Measurements from ENCODE around the gene UPF3B.
"Not testable (repeated sequence)": the region's sequence is repeated elsewhere in the genome, so short reads cannot be mapped to it uniquely, and the experiment has no call there.

Gene UPF3B, protein sequence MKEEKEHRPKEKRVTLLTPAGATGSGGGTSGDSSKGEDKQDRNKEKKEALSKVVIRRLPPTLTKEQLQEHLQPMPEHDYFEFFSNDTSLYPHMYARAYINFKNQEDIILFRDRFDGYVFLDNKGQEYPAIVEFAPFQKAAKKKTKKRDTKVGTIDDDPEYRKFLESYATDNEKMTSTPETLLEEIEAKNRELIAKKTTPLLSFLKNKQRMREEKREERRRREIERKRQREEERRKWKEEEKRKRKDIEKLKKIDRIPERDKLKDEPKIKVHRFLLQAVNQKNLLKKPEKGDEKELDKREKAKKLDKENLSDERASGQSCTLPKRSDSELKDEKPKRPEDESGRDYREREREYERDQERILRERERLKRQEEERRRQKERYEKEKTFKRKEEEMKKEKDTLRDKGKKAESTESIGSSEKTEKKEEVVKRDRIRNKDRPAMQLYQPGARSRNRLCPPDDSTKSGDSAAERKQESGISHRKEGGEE

DNA sequence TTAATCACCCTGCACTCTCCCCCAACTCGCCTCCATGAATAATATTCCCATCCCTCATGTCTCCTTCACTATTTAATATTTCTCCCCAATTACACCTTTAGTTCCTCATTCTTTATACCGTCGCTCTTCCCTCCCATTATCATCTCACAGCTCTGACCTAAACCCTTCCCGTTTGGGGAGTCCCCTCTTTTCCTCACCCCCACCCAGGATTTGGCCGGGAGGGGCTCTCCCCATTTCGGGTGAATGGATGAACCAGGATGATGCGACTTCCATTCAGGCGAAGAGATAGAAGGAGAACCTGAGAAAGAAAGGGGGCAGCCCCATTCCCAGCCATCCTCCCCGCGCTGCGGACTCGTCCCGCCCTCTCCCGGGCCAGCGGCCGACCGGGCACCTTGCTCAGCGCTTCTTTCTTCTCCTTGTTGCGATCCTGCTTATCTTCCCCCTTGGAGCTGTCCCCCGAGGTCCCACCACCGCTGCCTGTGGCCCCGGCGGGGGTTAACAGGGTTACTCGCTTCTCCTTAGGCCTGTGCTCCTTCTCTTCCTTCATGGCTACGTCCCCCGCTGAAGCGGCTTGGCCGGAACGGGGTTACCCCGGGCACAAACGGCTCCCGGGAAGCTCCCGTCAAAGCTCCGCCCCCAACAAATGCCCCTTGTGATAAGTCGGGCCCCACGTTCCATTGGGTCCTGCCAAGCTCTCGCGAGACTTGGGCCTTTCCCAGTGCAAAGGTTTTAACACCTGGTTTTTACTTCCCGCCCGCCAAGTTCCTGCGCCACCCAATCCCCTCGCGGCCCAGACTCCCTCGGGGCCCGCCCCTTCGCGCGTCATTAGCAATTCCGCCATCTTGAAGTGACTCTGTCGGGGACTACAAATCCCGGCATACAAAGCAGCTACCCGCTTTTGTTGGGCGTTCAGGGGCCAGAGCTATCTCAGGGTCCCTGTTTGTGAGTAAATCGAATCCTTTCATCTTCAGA lies at the start of gene UPF3B:
Gene UPF3B, minus strand, starts transcription at position 582 of the 972 bp plus-strand sequence. Its CDS starts 35 bp downstream, at position 547.
- DNase-seq = peak; percentile 97

DNA sequence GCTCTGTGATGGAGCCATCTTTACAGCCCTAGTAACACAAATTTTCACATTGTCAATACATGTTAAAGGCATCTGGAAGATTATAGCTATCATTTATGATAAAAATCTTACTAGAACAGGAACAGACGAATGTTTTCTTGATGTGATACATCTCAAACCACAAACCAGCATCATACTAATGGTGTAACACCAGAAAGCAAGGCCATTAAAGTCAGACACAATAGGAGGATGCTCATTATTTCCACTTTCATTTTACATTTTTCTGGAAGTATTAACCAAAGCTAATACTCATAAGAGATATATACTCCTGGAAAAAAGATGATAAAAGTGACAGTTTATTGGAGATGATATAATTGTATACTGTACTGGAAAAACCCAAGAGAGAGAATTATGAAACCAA lies 48.2 kb upstream of the UPF3B start:
- no peak for DNase-seq

DNA sequence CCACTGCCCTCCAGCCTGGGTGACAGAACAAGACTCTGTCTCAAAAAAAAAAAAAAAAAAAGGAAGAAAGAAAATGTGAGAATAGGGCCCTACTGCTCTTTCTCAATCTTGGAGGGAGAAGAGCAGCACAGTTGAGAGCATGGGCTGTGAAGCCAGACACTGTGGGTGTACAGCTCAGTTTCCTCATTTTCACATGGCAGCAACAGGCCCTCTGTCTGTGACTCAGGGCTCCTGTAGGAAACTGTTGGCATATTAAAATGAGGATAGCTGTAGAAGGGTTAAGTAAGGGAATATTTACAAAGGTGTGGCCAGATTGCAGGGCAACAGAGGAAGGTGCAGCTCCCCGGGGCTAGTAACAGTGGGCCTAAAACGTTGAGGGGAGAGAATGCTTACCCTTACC lies 46.4 kb upstream of the UPF3B start:
- DNase-seq = no peak

DNA sequence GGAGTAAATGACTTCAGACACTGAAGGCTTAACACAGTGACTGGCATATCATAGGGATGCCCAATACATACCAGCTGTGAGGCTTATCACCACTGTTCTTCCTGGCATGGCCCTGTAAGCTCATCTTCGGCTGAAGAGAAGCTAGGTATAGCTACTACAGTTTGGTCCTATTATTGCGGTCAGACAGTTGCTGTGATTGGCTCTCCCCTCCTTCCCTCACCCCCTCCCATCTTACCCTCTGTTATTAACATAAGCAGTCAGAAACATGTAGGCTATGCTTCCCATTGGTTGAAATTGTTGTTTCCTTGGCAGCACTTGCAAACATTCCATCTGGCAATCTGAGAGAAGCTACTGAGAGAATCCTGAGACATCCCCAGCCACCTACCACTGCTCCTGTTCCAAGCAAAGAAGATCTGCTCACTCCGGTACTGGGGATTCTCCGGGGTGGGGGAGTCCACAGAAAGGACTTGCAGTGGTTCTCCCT lies 43.1 kb upstream of the UPF3B start, which contains the start of gene AKAP14:
Gene AKAP14, plus strand, starts transcription at position 51 of the 484 bp plus-strand sequence. CDS start 7,331 bp downstream, outside the sequence.
- DNase-seq = no peak

DNA sequence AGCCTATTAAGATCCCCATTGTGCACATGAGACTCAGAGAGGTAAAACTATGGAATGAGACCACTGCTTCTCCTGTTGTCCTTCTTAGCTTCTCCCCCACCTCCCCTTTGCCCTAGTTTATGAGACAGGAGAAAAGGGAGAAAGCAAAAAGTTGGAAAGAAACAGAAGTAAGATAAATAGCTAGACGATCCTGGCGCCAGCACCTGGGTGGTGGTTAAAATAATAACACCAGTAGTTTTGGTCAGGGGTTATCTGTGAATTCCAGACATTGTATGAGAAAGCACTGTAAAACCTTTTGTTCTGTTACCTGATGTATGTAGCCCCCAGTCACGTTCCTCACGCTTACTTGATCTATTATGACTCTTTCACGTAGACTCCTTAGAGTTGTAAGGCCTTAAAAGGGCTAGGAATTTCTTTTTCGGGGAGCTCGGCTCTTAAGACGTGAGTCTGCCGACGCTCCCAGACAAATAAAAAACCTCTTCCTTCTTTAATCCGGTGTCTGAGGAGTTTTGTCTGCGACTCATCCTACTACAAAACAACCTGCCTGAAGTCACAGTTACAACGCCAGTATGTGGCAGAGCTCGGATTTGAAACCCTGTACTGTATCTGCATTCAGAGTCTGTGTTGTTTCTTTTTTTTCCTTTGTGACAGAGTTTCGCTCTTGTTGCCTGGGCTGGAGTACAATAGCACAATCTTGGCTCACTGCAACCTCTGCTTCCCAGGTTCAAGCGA lies 39.4 kb upstream of the UPF3B start:
- DNase-seq = not testable (repeated sequence)

DNA sequence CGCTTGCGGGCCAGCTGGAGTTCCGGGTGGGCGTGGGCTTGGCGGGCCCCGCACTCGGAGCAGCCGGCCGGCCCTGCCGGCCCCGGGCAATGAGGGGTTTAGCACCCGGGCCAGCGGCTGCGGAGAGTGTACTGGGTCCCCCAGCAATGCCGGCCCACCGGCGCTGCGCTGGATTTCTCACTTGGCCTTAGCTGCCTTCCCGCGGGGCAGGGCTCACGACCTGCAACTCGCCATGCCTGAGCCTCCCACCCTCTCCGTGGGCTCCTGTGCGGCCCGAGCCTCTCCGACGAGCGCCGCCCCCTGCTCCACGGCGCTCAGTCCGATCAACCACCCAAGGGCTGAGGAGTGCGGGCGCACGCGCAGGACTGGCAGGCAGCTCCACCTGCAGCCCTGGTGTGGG lies 37.9 kb upstream of the UPF3B start:
- DNase-seq = not testable (repeated sequence)

DNA sequence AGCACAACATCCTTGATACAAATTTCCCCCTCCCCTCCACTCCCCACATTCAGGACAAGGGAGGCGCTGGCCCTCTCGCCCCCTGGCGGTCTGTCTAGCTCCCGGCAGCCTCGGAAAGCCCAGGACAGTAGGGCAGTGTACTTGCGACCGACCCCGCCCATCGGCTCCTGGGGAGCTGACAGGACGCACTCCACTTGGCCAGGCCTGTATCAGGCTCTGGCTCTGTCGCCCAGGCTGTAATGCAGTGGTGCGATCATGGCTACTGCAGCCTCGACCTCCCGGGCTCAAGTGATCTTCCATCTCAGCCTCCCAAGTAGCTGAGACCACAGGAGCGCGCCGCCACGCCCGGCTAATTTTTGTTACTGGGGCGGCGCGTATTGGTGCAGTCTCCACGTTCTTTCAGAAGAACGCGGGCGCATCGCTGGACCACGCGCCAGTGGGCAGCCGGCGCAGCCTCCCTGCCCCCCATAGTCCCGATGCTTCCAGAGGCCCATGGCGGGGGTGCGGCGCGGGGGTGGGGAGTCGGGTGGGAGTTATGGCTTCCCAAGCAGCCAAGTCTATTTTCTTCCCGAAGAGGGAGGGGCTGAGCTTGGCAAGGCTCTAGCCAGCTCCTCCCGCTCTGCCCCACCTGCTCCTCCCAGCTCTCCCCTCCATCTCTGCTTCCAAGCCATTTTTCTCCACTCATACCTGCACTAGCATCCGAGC lies 35.1 kb upstream of the UPF3B start:
- DNase-seq = peak; percentile 69

DNA sequence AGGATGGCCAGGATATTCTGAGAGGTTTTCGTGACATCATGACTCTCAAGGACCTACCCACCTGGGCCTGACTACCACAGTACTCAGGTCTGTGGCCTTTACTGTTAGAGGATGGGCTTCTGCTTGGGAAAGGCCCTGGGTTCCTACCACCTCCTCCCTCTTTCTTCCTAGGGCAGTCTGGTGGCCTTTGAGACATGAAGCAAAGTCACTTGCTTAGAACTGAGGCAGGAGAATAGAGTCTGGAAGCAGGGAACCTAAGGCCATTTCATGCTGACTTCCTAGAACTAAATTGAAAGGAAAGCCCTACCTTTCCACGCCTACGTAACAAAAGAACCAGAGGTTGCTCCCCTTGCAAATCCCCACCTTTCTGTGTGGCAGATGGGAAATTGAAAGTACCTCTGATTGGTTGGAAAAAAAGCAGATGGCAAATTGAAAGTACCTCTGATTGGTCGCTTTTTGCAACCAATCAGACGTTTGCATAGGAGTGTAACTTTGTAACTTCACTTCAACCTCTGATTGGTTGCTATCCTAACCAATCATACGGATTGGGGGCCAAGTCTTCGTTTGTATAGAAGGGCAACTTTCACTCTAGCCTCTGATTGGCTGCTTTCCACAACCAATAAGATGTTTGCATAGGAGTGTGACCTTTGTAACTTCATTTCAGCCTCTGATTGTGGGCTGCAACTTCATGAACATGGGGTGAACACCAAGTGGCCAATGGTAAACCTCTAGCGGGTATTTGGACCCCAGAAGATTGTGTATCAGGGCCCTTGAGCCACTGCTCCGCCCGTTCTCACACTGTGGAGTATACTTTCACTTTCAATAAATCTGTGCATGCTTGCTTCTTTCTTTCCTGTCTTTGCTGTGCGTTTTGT lies 33.0 kb upstream of the UPF3B start:
- peak; percentile 51 for DNase-seq

DNA sequence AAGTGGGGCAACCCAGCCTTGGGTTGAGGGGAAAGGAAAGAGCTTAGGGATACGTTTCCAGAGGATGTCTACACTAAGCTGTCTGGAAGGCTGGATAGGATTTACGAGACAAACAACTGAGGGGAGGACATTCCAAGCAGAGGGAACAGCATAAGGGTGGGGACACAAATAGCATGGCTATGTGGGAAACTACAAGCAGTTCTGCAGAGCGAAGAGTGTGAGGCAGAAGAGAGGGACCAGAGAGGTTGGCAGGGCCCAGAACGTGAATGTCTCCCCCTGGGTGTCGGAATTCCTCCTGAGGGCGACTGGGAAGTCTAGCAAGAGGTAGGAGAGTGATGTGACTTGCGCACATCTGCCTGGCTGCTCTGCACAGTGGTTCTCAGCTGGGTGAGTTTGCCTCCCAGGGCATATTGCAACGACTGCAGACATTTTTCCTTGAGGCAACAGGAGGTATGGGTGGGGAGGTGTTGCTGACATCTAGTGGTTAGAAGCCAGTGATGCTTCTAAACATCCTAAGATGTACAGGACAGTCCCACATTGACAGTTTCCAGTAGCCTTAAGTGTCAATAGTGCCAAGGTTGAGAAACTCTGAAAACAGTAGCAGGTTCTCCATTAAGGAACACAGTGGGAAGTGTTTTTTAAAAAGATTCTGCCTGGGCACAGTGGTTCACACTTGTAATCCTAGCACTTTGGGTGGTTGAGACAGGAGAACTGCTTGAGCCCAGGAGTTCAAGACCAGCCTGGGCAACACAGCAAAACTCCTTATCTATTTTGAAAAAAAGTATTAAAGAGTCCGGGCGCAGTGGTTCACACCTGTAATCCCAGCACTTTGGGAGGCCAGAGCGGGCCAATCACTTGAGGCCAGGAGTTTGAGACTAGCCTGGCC lies 28.0 kb upstream of the UPF3B start:
- DNase-seq = peak; percentile 60

DNA sequence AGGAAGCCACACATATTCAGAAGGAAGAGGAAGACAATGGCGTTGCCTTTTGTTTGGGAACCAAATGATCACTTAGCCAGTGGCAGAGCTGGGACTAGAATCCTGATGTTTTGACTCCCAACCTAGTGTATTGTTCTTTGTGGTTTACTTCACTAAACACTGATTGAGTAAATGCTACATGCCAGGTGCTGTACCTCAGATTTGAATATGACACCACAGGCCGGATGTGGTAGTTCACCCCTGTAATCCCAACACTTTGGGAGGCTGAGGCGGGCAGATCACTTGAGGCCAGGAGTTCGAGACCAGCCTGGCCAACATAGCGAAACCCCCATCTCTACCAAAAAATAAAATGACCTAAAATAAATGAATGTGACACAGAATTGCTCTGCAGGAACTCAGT lies 27.3 kb upstream of the UPF3B start:
- DNase-seq = peak; percentile 16

DNA sequence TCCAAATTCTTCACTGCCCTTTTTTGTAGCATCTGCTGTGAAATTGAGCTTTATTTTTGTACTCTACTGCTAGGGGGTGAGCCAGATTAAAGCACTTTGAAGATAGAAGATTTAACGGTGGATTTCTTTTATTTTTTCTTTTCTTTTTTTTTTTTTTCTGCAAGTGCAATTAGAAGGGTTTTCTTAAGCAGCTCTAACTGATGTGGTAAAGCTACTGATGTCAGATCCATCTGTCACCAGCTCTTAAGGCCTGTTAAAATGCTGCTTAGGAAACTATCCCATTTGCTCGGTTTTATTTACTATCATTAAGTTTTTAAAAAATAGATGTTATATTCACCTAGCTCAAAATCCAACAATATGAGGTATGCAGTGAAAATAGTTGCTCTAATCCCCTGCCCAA lies 26.0 kb upstream of the UPF3B start:
- no peak for DNase-seq

DNA sequence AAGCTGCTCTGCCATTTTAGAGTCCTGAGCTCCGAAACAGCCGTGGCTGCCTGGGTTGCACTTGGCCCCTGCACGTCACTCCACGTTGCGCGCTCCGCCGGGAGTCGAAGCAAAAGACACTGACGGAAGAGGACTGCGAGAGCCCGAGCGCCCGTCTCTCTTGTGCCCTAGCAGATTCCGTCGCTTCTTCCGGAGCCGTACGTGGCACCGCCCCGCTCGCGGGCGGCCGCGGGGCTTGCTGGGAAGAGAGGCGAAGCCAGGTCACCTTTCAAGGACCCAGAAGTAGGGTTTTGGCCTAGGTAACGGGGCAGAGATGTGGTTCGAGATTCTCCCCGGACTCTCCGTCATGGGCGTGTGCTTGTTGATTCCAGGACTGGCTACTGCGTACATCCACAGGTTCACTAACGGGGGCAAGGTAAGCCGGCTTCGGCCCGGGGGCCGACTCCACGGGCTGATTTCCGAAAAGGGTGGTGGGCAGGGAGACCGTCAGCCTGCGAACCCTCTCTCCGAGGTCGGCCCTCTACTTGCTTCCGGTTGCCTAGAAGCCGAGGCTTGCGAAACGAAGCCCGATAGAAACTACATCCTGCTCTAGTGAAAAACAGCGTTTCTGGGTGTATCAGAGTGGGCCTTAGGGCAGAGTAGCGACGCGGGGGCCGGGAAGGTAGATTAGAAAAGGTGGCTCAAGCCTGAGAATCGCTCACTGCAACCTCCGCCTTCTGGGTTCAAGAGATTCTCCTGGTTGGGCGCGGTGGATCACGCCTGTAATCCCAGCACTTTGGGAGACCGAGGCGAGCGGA lies 19.0 kb upstream of the UPF3B start, which contains the start of the genes NDUFA1 and RNF113A:
Gene NDUFA1, plus strand, starts transcription at position 234 of the 797 bp plus-strand sequence. Its CDS starts 80 bp downstream, at position 314.
Gene RNF113A, minus strand, starts transcription at position 135 of the 797 bp plus-strand sequence. Its CDS starts 120 bp downstream, at position 15.
- peak; percentile 91 for DNase-seq

DNA sequence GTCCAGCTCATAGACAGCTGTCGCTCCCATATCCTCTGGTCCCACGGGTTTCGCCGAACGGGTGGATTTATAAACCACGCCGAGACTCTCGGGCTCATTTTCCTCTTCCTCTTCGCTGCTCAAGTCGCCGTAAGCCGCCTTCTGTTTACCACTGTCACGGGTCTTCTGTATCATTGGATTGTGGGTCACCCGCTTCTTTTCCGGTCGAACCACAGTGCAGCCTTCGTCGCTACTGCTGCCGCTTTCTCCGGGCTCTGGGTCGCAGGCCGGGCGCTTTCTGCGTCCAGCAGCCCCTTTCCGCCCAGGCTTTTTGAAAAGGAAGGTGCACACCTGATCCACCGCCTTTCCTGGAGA lies 18.5 kb upstream of the UPF3B start:
- DNase-seq = no peak

DNA sequence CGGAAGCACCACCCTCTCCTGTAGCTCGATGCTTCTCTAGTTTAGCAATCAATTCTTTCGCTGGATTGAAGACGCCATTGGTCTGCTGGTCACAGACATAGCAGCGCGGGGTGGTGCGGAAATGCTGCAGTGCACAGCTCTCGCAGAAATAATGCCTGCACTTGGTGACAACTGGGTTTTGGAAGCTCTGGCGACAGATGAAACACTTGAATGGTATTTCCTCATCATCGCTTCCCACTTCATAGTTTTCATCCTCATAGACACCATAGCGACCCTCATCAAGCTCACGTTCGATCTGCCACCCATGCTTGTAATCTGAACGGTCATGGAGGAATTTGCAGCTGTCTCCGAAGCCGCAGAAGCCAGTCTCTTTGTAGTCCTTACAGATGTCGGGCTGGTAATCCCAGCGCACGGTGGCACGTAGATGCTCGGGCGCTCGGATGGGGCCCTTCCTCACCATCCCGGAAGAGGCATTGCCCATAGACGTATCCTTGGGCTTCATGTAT lies 17.9 kb upstream of the UPF3B start:
- DNase-seq = peak; percentile 39

DNA sequence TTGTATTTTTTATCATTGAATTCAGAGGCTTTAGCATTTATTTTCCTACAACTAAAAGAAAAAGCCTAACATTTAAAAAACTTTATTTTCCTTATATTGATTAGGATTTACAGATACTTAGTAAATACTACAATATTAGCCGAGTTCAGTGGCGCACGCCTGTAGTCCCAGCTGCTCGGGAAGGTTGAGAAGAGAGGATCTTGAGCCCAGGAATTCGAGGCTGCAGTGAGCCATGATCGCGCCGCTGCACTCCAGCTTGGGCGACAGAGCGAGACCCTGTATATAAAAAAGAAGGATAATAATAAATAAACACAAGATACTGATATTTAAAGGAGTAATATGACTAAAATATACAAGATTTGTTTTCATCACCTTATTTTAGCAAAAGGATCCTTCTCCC lies 681 bp upstream of the UPF3B start:
- no peak for DNase-seq

DNA sequence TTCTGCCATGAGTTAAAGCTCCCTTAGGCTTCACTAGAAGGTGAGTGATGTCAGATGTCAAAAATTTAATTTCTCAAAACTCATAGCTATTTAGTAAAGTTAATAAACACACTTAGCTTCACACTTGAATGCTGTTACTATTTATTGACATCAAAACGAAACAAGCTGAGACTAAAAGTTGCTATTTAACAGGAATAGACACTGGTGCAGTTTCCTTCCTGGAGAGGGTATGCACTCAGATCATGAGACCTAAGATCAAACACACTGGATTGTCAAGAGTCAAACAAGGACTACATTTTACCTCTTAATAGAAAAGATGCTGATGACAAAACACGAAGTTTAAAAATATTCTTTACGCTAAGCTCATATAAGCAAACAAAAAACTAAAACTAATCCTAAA lies 18.9 kb downstream of the UPF3B start:
- no peak for DNase-seq

DNA sequence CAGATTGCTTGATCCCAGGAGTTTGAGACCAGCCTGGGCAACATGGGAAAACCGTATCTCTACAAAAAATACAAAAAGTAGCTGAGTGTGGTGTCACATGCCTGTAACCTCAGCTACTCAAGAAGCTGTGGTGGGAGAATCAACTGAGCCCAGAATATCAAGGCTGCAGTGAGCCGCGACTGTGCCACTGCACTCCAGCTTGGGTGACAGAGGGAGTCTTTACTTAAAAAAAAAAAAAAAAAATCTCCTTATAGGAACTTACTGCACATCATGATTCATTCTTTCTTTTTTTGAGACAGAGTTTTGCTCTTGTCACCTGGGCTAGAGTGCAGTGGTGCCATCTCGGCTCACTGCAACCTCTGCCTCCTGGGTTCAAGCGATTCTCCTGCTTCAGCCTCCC lies 24.3 kb downstream of the UPF3B start:
- DNase-seq = no peak

DNA sequence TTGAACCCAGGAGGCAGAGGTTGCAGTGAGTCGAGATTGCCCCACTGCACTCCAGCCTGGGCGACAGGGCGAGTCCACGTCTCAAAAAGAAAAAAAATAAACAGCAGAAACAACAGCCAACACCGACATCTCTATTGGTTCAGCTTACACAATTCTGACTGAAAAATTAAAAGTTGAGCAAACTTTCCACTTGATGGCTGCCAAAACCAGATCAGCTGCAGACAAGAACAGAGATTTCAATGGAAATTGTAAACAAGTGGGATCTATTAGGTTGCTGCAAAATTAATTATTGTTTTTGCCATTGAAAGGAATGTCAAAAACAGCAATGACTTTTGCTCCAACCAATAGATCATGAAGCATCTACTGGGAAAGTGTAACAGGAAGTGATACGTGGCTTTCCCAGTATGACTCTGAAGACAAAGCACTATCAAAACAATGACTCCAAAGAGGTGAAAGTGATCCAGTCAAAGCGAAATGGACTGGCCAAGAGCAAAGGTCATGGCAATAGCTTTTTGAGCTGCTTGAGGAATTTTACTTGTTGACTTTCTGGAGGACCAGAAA lies 26.3 kb downstream of the UPF3B start:
- peak; percentile 67 for DNase-seq
